ENCODE data around the gene NPB.

Gene NPB

DNA sequence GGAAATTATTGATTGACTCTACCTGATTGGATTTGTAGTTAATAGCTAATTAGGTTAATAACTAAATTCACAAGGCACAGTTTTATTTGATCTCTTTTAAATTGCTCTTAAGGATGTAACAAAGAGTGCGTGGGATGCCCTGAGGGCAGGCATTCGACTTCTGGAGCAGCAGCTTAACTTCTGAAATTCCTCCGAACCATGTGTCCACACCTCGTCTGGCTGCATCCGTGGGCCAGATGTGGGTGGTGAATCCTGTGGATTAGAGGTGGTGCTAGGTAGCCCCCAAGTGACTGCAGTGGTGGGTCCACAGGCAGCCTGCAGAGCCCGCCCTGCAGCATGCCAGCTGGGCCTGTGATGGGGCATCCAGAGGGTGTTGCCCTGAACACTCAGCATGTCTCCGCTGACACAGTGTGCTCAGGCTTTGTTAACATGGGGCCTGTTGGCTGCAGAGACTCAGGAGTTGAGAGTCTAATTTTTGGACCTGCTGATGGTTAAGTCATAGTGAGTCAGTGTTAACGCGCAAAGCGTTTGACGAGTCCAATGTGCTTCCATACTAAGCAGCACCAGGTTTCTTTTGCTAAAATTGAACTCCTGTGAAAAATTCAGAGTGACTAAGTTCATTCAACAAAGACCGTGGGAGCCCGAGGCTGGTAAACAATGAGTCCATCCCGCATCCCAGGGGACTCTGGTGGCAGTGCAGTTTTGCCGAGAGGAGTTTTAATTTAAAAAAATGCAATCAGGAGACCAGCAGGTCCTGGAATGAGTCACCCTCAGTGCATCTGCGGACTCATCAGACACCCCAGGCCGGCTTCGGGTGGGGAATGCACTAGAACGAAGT, 3.8 kb upstream of the NPB start:
- H3K4me3 ChIP-seq (ENCODE audit: low read depth, low read length) = no peak overlapping the region

DNA sequence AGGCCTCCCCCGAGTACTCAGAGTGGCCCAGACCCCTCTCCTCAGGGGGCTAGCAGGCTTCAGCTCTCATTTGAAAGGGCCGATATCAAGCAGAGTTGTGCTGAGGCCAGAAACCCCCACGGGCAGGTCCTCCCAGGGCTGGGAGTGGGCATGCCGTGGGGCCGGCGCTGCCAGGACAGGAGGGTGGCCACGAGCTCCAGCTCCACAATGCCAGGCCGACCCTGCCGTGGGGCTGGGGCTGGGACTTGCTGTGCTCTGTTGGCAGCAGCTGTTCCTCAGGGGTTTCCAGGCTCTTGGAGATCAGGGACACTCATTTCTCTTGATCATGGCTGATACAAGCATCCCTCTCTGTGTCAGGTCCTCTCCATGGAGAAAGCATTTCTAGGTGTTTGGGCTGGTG, 3.2 kb upstream of the NPB start:
- H3K4me3 ChIP-seq (ENCODE audit: low read depth, low read length) = no peak overlapping the region

GRCh38 chr17:81899514-81900166, 2.4 kb upstream of the NPB start:
- no peak overlapping the region for H3K4me3 ChIP-seq (ENCODE audit: low read depth, low read length)

GRCh38 chr17:81900181-81900820, 1.7 kb upstream of the NPB start:
- no peak overlapping the region for H3K4me3 ChIP-seq (ENCODE audit: low read depth, low read length)

DNA sequence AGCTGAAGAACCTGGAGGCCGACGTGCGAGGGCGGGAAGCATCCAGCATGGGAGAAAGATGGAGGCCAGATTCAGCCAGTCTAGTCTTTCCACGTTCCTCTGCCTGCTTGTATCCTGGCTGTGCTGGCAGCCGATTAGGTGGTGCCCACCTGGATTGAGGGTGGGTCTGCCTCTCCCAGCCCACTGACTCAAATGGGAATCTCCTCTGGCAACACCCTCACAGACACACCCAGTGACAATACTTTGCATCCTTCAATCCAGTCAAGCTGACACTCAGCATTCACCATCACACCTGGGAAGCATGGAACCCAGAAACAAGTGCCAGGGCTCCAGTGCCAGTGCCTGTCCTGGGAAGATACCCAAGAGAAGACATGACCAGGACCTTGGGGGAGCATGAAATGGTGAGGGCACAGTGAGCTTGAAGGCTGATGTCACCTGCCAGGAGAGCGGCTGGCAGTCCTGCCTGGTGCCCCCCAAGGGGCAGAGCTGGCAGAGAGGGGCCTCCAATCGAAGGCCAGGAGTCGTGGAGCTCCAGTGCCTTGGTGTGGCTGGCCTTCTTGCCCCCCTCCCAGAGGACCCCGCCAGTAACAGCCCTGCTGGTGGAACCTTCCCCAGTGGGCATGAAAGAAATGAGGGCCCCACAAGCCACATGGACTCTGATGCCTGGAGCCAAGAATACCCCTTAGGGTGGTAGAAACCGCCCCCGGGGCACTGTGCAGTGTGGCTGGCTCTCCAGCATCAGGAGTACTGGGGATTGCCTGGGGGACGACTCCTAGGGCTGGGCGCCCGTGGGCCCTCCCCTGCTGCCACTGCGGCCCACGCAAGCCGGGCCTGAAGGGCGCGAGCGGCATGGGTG, 643 bp upstream of the NPB start:
- no peak overlapping the region for H3K4me3 ChIP-seq (ENCODE audit: low read depth, low read length)

DNA sequence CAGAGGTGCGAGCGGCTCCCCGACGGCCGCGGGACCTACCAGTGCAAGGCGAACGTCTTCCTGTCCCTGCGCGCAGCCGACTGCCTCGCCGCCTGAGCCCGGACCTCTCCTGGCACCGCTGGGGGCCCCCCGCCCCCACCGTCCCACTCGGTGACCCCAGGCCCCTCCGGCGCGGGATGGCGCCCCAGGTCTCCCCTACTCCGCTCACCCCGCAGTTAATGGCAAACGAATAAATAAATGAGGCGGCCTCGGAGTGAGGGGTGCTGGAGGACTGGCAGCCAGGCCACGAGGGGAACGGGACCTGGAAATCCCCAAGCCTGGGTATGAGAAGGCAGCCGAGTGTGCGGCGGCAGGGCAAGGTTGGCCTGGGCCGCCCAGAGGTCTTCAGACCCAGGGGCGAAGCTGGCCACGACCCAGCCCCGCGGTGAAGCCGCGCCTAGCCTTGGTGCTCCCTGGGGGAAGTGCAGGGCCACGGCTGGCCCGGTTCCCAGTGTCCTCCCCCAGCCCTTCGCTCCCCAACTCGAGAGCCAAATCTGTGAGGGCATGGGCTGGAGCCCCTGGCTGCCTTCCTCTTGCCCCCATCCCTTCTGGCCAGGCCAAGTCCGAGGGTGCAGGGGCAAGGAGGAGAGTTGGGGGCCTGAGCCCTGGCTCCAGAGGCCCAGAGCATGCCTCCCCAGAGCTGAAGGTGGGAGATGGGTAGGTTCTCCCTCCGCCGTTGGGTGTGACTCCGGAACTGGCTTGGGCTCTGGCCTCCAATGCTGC, 796 bp downstream of the NPB start:
- H3K4me3 ChIP-seq (ENCODE audit: low read depth, low read length) = peak overlapping the region; percentile 0

DNA sequence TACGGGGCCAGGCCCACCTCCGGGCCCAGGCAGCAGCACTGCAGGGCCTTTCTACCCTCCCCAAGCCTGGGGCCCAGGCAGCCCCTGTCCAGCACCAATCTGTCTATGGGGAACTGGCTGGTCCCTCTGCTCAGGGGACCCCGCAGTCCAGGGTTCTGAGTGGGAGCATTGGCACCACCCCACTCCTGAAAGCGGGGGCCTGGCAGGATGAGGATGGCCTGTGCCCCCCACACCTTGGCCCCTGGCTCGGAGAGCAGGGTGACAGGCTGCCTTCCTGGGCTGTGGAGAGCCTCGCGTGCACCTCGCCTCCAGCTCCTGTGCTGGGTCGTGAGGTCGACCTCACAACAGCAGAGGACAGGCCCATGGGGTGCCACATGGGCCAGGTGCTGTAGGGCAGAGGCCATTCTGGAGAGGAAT, 1.4 kb downstream of the NPB start:
- H3K4me3 ChIP-seq (ENCODE audit: low read depth, low read length) = no peak overlapping the region

DNA sequence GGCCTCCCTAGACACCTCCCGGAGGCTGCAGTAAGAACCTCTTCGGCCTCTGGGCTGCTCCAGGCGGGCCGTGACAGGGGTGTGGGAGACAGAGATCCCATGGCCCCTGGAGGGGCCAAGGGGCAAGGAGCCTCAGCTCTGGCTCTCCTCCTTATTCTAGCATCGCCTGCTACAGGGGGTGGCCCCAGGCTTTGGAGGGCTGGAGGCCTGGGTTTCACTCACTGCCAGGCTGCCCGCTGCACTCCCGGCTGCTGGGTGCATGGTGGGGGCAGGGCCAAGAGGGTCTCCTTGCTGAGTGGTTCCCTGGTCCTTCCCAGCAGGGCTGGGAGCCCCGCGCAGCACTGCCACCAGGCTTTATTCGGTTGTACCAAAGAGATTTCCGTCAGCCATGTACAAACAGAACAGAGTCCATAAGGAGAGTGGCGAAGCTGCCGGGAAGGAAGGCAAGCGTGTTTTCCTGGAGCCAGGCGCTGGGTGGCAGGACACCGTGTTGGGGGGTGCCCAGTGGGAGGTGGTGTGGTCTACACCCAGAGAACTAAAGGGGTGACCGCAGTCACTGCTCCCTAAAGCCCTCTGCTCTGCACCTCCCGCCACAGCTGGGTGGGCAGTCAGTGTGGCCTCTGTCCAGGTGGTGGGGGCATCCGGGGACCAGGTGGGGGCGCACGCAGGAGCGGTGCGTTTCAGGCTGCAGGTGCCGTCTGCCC, 2.0 kb downstream of the NPB start:
- no peak overlapping the region for H3K4me3 ChIP-seq (ENCODE audit: low read depth, low read length)

- no peak overlapping the region for H3K4me3 ChIP-seq (ENCODE audit: low read depth, low read length)
Observed at GRCh38 chr17:81904600-81905423, 2.8 kb downstream of the NPB start.

DNA sequence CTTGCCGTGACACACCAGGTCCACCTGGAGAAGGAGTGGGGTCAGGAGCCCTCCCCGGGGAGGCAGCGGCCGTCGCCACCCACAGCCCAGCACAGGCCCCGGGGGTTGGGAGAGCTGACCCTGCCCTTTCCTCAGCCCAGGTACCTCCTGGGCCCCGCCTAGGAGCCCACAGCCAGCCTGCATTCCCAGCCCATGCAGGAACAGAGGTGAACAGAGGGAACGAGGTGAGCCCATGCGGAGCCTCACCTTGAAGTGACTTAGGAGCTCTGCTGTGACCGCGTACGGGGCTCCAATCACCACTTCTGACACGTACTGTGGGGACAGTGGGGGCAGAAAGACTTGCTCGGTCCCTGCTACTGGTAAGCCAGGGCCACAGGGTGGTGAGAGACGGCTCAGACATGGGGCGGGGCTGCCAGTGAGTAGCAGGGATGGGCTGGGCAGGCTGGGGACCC, 3.4 kb downstream of the NPB start:
- H3K4me3 ChIP-seq (ENCODE audit: low read depth, low read length) = no peak overlapping the region

DNA sequence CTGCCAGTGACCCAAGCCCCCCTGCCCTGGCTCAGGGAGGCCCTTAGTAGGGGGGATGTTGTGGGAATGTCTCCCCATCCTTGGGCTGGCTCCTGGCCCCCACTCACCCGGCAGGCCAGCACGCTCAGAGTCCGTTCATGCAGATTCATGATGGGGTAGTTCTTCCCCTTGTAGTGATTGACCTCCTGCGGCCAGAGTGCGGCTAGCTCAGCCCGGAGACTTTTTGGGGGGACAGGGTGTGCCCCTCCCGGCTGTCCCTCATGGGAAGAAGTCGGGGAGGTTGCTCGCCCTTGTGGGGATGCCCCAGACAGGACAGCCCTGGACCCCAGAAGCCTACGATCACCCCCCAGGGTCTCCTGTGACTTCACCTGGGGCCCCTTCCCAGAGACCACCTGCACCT, 4.0 kb downstream of the NPB start:
- H3K4me3 ChIP-seq (ENCODE audit: low read depth, low read length) = no peak overlapping the region

DNA sequence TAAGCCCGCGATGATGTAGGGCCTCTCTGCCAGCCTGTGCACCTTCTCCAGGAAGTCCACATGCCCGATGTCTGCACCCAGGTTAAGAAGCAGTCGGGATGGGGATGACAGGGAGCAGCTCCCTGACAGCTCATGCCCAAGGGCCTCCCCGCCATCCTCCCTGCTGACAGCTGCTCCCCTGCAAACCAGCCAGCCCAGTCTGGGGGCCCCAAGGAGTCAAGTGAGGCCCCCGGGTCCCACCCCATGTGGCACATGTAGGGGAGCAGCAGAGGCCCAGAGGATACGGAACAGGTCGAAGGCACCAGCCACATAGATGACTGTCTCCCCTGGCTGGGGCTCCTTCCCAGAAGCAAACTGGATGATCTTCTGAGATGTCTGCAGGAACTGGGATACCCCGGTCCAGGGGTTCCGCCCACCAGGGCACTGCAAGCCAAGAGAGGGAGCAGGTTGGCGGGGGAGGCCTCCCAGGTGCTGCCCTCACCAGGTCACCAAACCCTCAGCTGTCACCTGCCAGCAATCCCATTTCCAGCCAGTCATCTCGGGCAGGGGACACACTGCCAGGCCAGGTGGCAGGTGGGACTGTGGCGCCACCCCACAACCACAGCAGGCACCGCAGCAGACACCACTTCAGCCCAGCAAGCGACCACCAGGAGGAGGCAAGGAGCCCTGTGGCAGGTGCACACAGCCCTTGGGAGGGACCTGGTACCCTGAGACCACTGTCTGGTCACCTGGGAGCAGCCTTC, 4.6 kb downstream of the NPB start:
- H3K4me3 ChIP-seq (ENCODE audit: low read depth, low read length) = no peak overlapping the region

GRCh38 chr17:81907219-81908145, 5.4 kb downstream of the NPB start:
- H3K4me3 ChIP-seq (ENCODE audit: low read depth, low read length) = no peak overlapping the region

- no peak overlapping the region for H3K4me3 ChIP-seq (ENCODE audit: low read depth, low read length)
Observed at GRCh38 chr17:81908793-81909192, 6.8 kb downstream of the NPB start.

DNA sequence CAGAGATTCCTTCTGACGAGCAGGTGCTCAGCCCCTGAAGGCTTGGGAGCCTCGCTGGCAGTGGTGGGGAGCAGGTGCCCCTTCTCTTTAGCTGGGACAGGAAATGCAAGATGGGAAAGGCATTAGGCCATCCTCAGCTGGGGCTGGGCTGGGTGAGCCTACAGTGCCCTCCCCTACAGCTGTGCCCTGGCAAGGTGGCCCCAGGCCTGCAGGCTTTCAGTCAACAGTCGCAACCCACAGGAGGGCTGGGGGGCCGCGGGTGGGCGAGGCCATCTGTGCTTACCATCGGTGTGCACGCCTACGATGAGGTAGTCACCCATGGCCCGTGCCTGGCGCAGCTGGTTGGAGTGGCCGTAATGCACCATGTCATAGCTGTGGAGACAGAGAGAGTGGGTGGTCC, 7.2 kb downstream of the NPB start:
- no peak overlapping the region for H3K4me3 ChIP-seq (ENCODE audit: low read depth, low read length)

GRCh38 chr17:81909966-81910839, 8.2 kb downstream of the NPB start:
- peak overlapping the region; percentile 66 for H3K4me3 ChIP-seq (ENCODE audit: low read depth, low read length)
